Sigmoid colon (tissue), 4 donors: Measurements from ENCODE around the gene USP24.

ENCODE experiments used
- CTCF ChIP-seq, 4 experiments: fragments of 450-650 bp in 3 of 4; fragments of 200-600 bp in 1 of 4; IDR thresholded peaks; one replicate each; pipeline ENCODE4 v1.5.1; 2016 to 2019; ENCODE audit warnings: antibody characterized with exemption in 4 of 4, mild to moderate bottlenecking in 3 of 4, moderate library complexity in 2 of 4
- POLR2AphosphoS5 ChIP-seq, 4 donors: sonication (generic); formaldehyde crosslinking; IDR thresholded peaks; one replicate each; pipeline ENCODE4 v1.6.1; 2017; ENCODE audit warnings: antibody characterized with exemption in 4 of 4

- TF ChIP-seq CTCF (IDR thresholded peaks at IDR 0.05) (no peak), POLR2AphosphoS5 (IDR thresholded peaks at IDR 0.05) (no peak)
Observed at GRCh38 chr1:55124470-55124869, 90.7 kb downstream of the USP24 start.
